ACC112 (cell line): Measurements from ENCODE around the gene POLR3GL.
A peak's percentile ranks its signal among the peaks of the same experiment; 100 is the strongest.
"Not testable (repeated sequence)": the region's sequence is repeated elsewhere in the genome, so short reads cannot be mapped to it uniquely, and the experiment has no call there.

ENCODE experiments used
- H2AFZ ChIP-seq: fragments of 200-600 bp; sonication (generic); one replicate; pipeline ENCODE4 v1.6.0; 2017; ENCODE audit warnings: antibody characterized with exemption, low read length; ENCODE audit not compliant: unreplicated experiment
- H3K27ac ChIP-seq: fragments of 200-600 bp; sonication (generic); 2 replicates; pipeline ENCODE4 v1.5.1; 2014; ENCODE audit warnings: low read depth, mild to moderate bottlenecking, antibody characterized with exemption, low read length, moderate library complexity
- H3K27me3 ChIP-seq: fragments of 200-600 bp; sonication (generic); 2 replicates; pipeline ENCODE4 v1.6.1; 2014; ENCODE audit warnings: mild to moderate bottlenecking, antibody characterized with exemption, low read length, moderate library complexity, mixed read lengths; ENCODE audit not compliant: insufficient read depth
- H3K36me3 ChIP-seq: fragments of 200-600 bp; sonication (generic); 2 replicates; pipeline ENCODE4 v1.6.1; 2016; ENCODE audit warnings: mild to moderate bottlenecking, antibody characterized with exemption, low read length, moderate library complexity, mixed read lengths; ENCODE audit not compliant: insufficient read depth
- H3K4me1 ChIP-seq: fragments of 200-600 bp; sonication (generic); one replicate; pipeline ENCODE4 v1.6.1; 2016; ENCODE audit warnings: low read length, mixed read lengths; ENCODE audit not compliant: insufficient read depth, unreplicated experiment, control insufficient read depth
- H3K4me3 ChIP-seq: fragments of 200-600 bp; sonication (generic); 2 replicates; pipeline ENCODE4 v1.5.1; 2014; ENCODE audit warnings: mild to moderate bottlenecking, low read depth, low read length
- H3K79me2 ChIP-seq: fragments of 200-600 bp; sonication (generic); one replicate; pipeline ENCODE4 v1.6.0; 2016; ENCODE audit warnings: low read length; ENCODE audit not compliant: control insufficient read depth, unreplicated experiment, insufficient read depth

Gene POLR3GL

DNA sequence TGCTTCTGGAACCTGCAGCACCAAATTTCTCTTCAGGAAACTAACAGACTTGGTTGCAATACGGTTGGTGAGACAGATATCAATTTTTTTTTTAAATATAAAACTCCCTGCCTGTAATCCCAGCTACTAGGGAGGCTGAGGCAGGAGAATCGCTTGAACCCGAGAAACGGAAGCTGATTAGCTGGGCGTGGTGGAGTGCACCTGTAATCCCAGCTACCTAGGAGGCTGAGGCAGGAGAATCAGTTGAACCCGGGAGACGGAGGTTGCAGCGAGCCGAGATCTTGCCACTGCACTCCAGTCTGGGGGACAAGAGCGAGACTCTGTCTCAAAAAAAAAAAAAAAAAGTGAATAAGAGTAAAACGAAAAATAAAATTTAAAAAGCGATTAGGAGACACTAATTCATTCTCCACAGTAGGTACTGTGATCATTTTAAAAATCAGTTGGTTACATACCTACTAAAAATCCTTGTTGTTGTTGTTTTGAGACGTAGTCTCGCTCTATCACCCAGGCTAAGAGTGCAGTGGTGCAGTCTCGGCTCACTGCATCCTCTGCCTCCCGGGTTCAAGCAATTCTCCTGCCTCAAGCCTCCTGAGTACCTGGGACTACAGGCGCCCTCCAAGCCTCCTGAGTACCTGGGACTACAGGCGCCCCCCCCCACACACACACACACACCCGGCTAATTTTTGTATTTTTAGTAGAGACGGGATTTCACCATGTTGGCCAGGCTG lies 36.4 kb upstream of the POLR3GL start:
- Histone ChIP-seq H2AFZ (peak overlapping the region; percentile 73), H3K79me2 (peaks cover 15% of the 10 kb centered on the region), H3K4me3 (peak overlapping the region; percentile 88), H3K4me1 (peaks cover 7% of the 10 kb centered on the region), H3K27me3 (no peaks in the 10 kb centered on the region), H3K27ac (peak overlapping the region; percentile 88), H3K36me3 (peaks cover 13% of the 10 kb centered on the region)

DNA sequence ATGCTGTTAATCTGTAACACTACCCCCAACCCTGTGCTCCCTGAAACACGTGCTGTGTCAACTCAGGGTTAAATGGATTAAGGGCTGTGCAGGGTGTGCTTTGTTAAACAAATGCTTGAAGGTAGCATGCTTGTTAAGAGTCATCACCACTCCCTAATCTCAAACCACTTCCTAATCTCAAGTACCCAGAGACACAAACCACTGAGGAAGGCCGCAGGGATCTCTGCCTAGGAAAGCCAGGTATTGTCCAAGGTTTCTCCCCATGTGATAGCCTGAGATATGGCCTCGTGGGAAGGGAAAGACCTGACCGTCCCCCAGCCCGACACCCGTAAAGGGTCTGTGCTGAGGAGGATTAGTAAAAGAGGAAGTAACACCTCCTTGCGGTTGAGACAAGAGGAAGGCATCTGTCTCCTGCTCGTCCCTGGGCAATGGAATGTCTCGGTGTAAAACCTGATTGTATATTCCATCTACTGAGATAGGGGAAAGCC lies 31.9 kb upstream of the POLR3GL start:
- not testable (repeated sequence) for H3K4me3 ChIP-seq, H3K36me3 ChIP-seq, H3K4me1 ChIP-seq, H3K27ac ChIP-seq, H3K79me2 ChIP-seq, H3K27me3 ChIP-seq, H2AFZ ChIP-seq

DNA sequence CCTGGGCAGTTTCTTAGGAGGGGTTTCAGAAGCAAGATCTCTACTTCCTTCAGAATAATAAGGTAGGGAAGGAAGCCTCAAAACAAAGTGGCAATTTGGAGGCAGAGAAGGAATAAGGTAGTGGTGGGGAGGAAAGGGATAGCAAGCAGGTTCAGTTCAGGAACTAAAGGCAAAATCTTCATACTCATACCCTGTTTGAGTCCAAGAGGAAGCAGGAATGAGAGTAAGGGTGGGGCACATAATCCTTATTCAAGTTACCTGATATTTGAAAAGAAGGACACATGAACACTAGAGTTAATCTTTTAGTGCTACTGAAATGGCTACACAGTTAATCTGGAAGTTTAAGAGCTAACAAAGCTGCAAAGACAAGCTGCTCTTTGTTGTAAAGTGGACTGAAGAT lies 28.8 kb upstream of the POLR3GL start:
- H3K27ac ChIP-seq: no peak overlapping the region
- H3K27me3 ChIP-seq: no peaks in the 10 kb centered on the region

DNA sequence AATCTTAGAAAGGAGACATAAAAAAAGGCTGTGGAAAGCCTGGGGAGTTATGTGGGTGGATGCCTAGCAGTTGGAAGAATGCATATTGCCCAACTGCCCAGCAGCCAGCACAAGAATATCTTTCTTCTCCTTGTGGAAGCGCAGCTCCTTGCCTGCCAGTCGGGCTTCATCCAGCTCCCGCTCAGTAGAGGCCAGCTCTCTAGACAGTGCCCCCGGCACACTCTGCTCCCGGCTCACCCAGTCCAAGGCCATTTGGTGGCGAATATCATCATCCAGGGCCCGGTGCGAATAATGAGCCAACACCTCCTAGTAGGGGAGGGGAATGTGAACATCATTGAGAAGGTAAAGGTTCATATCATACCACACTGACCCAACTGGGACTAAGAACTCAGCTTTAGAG lies 28.2 kb upstream of the POLR3GL start:
- Histone ChIP-seq H3K36me3 (peaks cover 8% of the 10 kb centered on the region), H3K27me3 (no peaks in the 10 kb centered on the region), H3K4me1 (no peaks in the 10 kb centered on the region), H3K27ac (no peak overlapping the region), H3K4me3 (no peak overlapping the region), H2AFZ (no peak overlapping the region), H3K79me2 (no peaks in the 10 kb centered on the region)

More for the DNA sequence above, 28.8 kb upstream of the POLR3GL start:
- Histone ChIP-seq H3K4me1 (no peaks in the 10 kb centered on the region), H3K4me3 (no peak overlapping the region), H2AFZ (no peak overlapping the region), H3K79me2 (no peaks in the 10 kb centered on the region), H3K36me3 (peaks cover 8% of the 10 kb centered on the region)

DNA sequence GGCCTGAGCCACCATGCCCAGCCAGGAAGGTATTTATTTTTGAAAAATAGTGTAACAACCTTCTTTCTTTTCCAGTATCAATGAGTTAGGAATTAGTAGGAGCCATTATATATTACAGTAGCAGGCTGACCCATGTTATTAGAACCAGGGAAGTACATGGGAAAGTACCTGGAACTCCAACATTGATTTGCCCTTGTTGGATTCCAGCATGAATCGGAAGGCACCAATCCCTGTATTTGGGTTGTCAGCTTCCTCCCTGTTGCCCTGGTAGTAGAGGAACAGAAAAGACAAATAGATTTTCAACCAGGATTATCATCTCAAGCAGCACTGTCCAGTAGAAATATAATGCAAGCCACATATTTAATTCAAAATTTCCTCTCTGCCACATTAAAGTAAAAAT lies 27.1 kb upstream of the POLR3GL start:
- Histone ChIP-seq H3K79me2 (no peaks in the 10 kb centered on the region), H2AFZ (no peak overlapping the region), H3K4me3 (no peak overlapping the region), H3K36me3 (peaks cover 13% of the 10 kb centered on the region), H3K27ac (no peak overlapping the region), H3K27me3 (no peaks in the 10 kb centered on the region), H3K4me1 (no peaks in the 10 kb centered on the region)

DNA sequence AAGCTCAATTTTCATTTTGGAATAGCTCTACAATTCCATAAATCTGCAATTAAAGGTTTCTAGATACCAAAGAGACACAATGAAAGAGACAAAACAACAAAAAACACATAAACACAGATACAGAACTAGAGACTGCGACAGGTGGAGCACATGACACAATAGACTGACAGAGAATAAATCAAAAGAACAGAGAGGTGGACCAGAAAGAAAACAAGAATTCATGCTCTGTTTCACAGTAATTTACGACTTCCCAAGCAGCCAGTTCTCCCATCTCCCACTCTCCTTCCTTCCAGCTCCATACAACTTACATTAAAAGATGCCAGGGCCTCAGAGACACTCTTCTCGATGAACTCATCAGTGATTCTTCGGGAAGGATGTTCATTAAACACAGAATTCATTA lies 22.1 kb upstream of the POLR3GL start:
- Histone ChIP-seq H3K4me1 (no peaks in the 10 kb centered on the region), H3K36me3 (peaks cover 15% of the 10 kb centered on the region), H3K27me3 (no peaks in the 10 kb centered on the region), H3K4me3 (no peak overlapping the region), H3K27ac (no peak overlapping the region), H3K79me2 (peaks cover 5% of the 10 kb centered on the region), H2AFZ (no peak overlapping the region)

DNA sequence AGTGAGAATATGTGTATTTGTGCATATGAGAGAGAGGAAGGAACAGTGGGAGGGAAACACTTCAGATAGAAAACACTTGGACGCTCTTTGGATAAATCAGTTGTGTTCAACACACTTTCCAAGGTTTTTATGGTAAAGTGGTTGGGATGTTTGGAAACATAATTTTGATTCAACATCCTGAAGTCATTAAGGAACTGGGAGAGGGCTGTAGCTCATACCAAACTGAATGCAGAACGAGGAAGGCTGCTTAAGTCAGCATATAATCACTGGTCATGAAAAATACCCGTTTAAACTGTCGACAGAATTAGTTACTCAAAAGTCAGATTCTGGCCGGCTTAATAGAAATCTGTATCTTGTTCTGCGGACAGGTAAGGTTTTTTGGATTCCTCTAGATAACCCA lies 21.6 kb upstream of the POLR3GL start:
- Histone ChIP-seq H2AFZ (no peak overlapping the region), H3K27ac (no peak overlapping the region), H3K4me1 (no peaks in the 10 kb centered on the region), H3K36me3 (peaks cover 17% of the 10 kb centered on the region), H3K4me3 (no peak overlapping the region), H3K27me3 (no peaks in the 10 kb centered on the region), H3K79me2 (peaks cover 7% of the 10 kb centered on the region)

DNA sequence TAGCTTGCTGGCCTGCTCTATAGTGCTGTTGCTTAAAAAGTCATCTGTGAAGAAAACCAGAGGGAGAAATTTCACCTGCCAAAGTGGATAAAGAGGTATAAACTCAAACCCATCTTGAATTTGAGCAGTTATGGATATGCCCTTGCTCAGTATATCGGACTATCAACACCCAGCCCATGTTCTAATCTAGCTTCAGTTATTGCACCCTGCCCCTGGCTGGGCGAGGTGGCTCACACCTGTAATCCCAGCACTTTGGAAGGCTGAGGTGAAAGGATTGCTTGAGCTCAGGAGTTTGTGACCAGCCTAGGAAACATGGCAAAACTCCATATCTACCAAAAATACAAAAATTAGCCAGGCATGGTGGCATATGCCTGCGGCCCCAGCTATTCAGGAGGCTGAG lies 20.0 kb upstream of the POLR3GL start:
- H3K36me3 ChIP-seq: peaks cover 17% of the 10 kb centered on the region
- H2AFZ ChIP-seq: no peak overlapping the region
- H3K27me3 ChIP-seq: no peaks in the 10 kb centered on the region
- H3K79me2 ChIP-seq: peaks cover 12% of the 10 kb centered on the region
- no peak overlapping the region for H3K4me3 ChIP-seq
- H3K4me1 ChIP-seq: no peaks in the 10 kb centered on the region
- H3K27ac ChIP-seq: no peak overlapping the region

DNA sequence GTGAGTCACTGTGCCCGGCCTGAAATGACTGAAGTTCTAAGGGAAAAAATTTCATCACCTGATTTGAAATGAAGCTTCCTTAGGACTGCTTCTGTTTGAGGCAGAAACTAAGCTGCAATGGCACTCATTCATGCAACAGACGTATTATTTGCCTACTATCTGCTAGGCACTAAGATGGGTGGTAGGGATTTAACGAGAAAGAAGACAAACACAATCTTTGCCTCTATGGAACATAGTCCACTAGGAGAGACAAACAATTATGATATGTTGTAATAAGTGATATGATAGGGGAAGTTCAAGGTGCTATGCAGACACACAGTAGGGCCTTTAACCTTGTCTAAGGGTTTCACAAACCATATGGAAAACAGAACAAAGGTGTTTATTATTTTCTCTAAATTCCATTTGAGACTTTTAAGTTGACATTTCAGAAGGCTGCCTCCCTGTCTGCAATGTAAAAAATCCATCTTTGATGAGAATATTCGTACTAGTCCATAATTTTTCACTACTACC lies 18.0 kb upstream of the POLR3GL start:
- no peaks in the 10 kb centered on the region for H3K4me1 ChIP-seq
- H2AFZ ChIP-seq: no peak overlapping the region
- H3K27me3 ChIP-seq: no peaks in the 10 kb centered on the region
- H3K27ac ChIP-seq: no peak overlapping the region
- no peak overlapping the region for H3K4me3 ChIP-seq
- peaks cover 17% of the 10 kb centered on the region; the same call in 1 of the 2 replicates for H3K36me3 ChIP-seq
- peaks cover 12% of the 10 kb centered on the region for H3K79me2 ChIP-seq

DNA sequence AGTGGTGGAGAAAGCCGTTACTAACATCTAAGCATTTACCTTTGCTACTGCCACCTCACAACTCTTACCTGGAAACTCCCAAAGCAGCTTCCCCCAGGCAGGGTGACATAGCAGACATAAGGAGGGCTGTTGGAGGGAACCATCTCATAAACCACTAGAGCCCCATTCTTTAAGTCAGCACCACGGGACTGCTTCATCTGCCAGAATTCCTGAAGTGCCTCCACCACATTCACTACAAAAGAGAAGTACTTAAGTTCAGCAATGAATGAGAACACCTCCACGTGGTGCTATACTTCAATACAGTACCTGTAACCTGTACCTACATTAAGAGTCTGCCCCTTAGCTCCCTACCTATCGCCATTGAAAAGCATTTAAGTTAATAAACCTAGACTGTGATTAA lies 16.9 kb upstream of the POLR3GL start:
- H2AFZ ChIP-seq: no peak overlapping the region
- H3K4me1 ChIP-seq: no peaks in the 10 kb centered on the region
- H3K27ac ChIP-seq: no peak overlapping the region
- H3K79me2 ChIP-seq: peaks cover 15% of the 10 kb centered on the region
- H3K36me3 ChIP-seq: peaks cover 12% of the 10 kb centered on the region; the same call in 1 of the 2 replicates
- no peaks in the 10 kb centered on the region for H3K27me3 ChIP-seq
- H3K4me3 ChIP-seq: no peak overlapping the region

DNA sequence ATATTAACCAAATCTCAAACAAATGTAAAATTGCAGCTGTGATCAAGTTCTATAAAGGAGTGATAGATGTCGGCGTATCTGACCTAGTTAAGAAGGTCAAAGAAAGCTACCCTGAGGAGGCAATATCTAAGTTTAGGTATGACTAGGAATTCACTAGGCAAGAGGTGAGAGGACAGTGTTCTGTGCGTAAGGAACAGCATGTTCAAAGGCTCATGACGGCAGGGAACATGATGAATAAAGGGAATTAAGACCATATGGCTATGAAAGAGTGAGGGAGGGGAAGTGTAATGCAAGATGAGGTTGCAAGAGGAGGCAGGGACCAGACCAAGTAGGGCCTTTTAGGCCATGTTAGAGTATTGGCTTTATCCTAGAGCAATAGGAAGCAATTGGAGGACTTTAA lies 15.3 kb upstream of the POLR3GL start:
- H3K27me3 ChIP-seq: no peaks in the 10 kb centered on the region
- peaks cover 10% of the 10 kb centered on the region; the same call in 1 of the 2 replicates for H3K36me3 ChIP-seq
- H3K4me3 ChIP-seq: no peak overlapping the region
- H3K27ac ChIP-seq: no peak overlapping the region
- no peak overlapping the region for H2AFZ ChIP-seq
- H3K4me1 ChIP-seq: no peaks in the 10 kb centered on the region
- peaks cover 25% of the 10 kb centered on the region for H3K79me2 ChIP-seq
